Smooth muscle cell (in vitro differentiated cells): ENCODE results near the gene KCNIP4. TPM values are rescaled to one million over a fixed set of nuclear protein-coding genes. Genes with fewer than 3 reads are reported as not detected.

ENCODE experiments used
- DNase-seq: peaks from one replicate; lab custom pipeline; 2025; ENCODE audit not compliant: unreplicated experiment; lab: John Stamatoyannopoulos, UW
- H2AFZ ChIP-seq: fragments of 200-600 bp; sonication (generic); 2 replicates; pipeline ENCODE4 v1.6.0; 2016; ENCODE audit warnings: antibody characterized with exemption, low read depth, mild to moderate bottlenecking
- H3F3A ChIP-seq: fragments of 200-600 bp; sonication (generic); 2 replicates; pipeline ENCODE4 v1.6.0; 2017; ENCODE audit warnings: antibody characterized with exemption, low read depth
- H3K27ac ChIP-seq: fragments of 200-600 bp; sonication (generic); 2 replicates; pipeline ENCODE4 v1.5.1; 2016; ENCODE audit warnings: low read depth, mild to moderate bottlenecking
- H3K27me3 ChIP-seq: fragments of 200-600 bp; sonication (generic); 2 replicates; pipeline ENCODE4 v1.6.1; 2016; ENCODE audit warnings: low read depth, mild to moderate bottlenecking
- H3K36me3 ChIP-seq: fragments of 200-600 bp; sonication (generic); 2 replicates; pipeline ENCODE4 v1.5.1; 2016; ENCODE audit warnings: low read depth
- H3K4me1 ChIP-seq: fragments of 200-600 bp; sonication (generic); 2 replicates; pipeline ENCODE4 v1.5.1; 2016; ENCODE audit warnings: low read depth
- H3K4me2 ChIP-seq: fragments of 200-600 bp; sonication (generic); 2 replicates; pipeline ENCODE4 v1.6.0; 2016; ENCODE audit warnings: mild to moderate bottlenecking
- H3K4me3 ChIP-seq: fragments of 200-600 bp; sonication (generic); 2 replicates; pipeline ENCODE4 v1.5.1; 2016; ENCODE audit warnings: mild to moderate bottlenecking
- H3K79me2 ChIP-seq: fragments of 200-600 bp; sonication (generic); 2 replicates; pipeline ENCODE4 v1.6.0; 2016; ENCODE audit warnings: low read depth, mild to moderate bottlenecking
- H3K9ac ChIP-seq: fragments of 200-600 bp; sonication (generic); 2 replicates; pipeline ENCODE4 v1.6.0; 2016; ENCODE audit warnings: low read depth
- H3K9me3 ChIP-seq: fragments of 200-600 bp; sonication (generic); replicated peaks from 2 replicates; pipeline ENCODE4 v1.5.1; 2016; ENCODE audit warnings: low read depth
- H4K20me1 ChIP-seq: fragments of 200-600 bp; sonication (generic); 2 replicates; pipeline ENCODE4 v1.6.0; 2016; ENCODE audit warnings: low read depth
- CTCF ChIP-seq: fragments of 200-600 bp; sonication (generic); IDR thresholded peaks from 2 replicates; pipeline ENCODE4 v1.5.1; 2017; ENCODE audit warnings: borderline replicate concordance, mild to moderate bottlenecking, antibody characterized with exemption; ENCODE audit not compliant: insufficient read depth, poor library complexity, severe bottlenecking
- WGBS: methylation state at CpG from one replicate; pipeline ENCODE4 v1.1.7; 2016; ENCODE audit warnings: low lambda C conversion rate; 5-methylcytosine and 5-hydroxymethylcytosine counted together
- polyA plus RNA-seq: library from polyadenylated mRNA; unstranded; fragments of >200 nt; fragmentation: Nextera tagmentation; extraction: Ambion mirVana; gene quantifications from 2 replicates; pipeline ENCODE4 v1.2.1, GENCODE V29; 2016
- total RNA-seq: library from RNA; depleted of rRNA; stranded (reverse); fragments of >200 nt; gene quantifications from 2 replicates; pipeline ENCODE4 v1.2.3, GENCODE V29; 2014

The KCNIP4 gene
- total and polyA plus RNA-seq, 2 experiments from 2014 or later: 0.07 TPM; not detected in 1

GRCh38 chr4:21596521-21596920 lies 352.1 kb downstream of the KCNIP4 start:
- Histone ChIP-seq H3K36me3 (no peaks in the 10 kb centered on the region), H3K9me3 (no peaks in the 10 kb centered on the region), H3K27ac (no peak overlapping the region), H3K27me3 (no peaks in the 10 kb centered on the region), H3F3A (no peaks in the 10 kb centered on the region), H4K20me1 (no peaks in the 10 kb centered on the region), H3K79me2 (no peaks in the 10 kb centered on the region), H2AFZ (no peak overlapping the region), H3K9ac (no peak overlapping the region), H3K4me3 (no peak overlapping the region), H3K4me1 (no peaks in the 10 kb centered on the region), H3K4me2 (no peak overlapping the region)
- DNase-seq: no peak
- 68% methylated on average over 5 of the region's 5 CpGs for WGBS
- TF ChIP-seq CTCF: no peak

GRCh38 chr4:21593671-21594001 lies 354.9 kb downstream of the KCNIP4 start:
- Histone ChIP-seq H4K20me1 (no peaks in the 10 kb centered on the region), H3K4me2 (no peak overlapping the region), H3K4me1 (no peaks in the 10 kb centered on the region), H3K27me3 (no peaks in the 10 kb centered on the region), H3K4me3 (no peak overlapping the region), H3K9me3 (no peaks in the 10 kb centered on the region), H3F3A (no peaks in the 10 kb centered on the region), H3K27ac (no peak overlapping the region), H3K9ac (no peak overlapping the region), H2AFZ (no peak overlapping the region), H3K36me3 (no peaks in the 10 kb centered on the region), H3K79me2 (no peaks in the 10 kb centered on the region)
- no peak for DNase-seq
- no peak for TF ChIP-seq CTCF

GRCh38 chr4:21592970-21593670 lies 355.5 kb downstream of the KCNIP4 start:
- no peak for DNase-seq

More at GRCh38 chr4:21592970-21593670, 355.5 kb downstream of the KCNIP4 start:
- H3K79me2 ChIP-seq: no peaks in the 10 kb centered on the region
- H3K4me1 ChIP-seq: no peaks in the 10 kb centered on the region
- WGBS: 71% methylated on average over 8 of the region's 8 CpGs
- H4K20me1 ChIP-seq: no peaks in the 10 kb centered on the region
- H3K9ac ChIP-seq: no peak overlapping the region
- H3F3A ChIP-seq: no peaks in the 10 kb centered on the region
- no peak overlapping the region for H3K4me2 ChIP-seq
- H3K4me3 ChIP-seq: no peak overlapping the region
- no peaks in the 10 kb centered on the region for H3K9me3 ChIP-seq
- no peaks in the 10 kb centered on the region for H3K27me3 ChIP-seq
- no peaks in the 10 kb centered on the region for H3K36me3 ChIP-seq
- TF ChIP-seq CTCF: no peak
- H3K27ac ChIP-seq: no peak overlapping the region
- H2AFZ ChIP-seq: no peak overlapping the region
